ENCODE measurements around the gene MVD.

GRCh38 chr16:88665570-88665969 lies 2.7 kb upstream of the MVD start:
- TF ChIP-seq POLR2G (IDR thresholded peaks at IDR 0.05; ENCODE audit: low read depth, low read length) (no peak), AKNA (CRISPR knock-in tag; IDR thresholded peaks at IDR 0.05; ENCODE audit: borderline replicate concordance) (no peak), TCF7 (IDR thresholded peaks at IDR 0.05; ENCODE audit: low read depth) (no peak), EZH2 (conservative IDR thresholded peaks at IDR 0.05; ENCODE audit: low read depth, low read length) (no peak), ZFX (CRISPR knock-in tag; IDR thresholded peaks at IDR 0.05; ENCODE audit: low read depth) (no peak), KDM1A (CRISPR knock-in tag; IDR thresholded peaks at IDR 0.05) (no peak), RFX5 (IDR thresholded peaks at IDR 0.05; ENCODE audit: low read depth, low read length) (no peak), ZNF3 (CRISPR knock-in tag; IDR thresholded peaks at IDR 0.05) (no peak)

All from HepG2 (cell line).